Choroid plexus epithelial cell (primary cell): ENCODE data around the gene SLX4.
A peak's percentile ranks its signal among the peaks of the same experiment; 100 is the strongest.

Source experiments
- DNase-seq: peaks from one replicate; pipeline ENCODE4 v3.0.0-alpha.2; 2010; ENCODE audit warnings: low read depth
- H3K4me3 ChIP-seq: 2 replicates; pipeline ENCODE4 v1.5.1; 2011; ENCODE audit warnings: low read depth, mild to moderate bottlenecking, control low read depth, low read length, moderate library complexity
- CTCF ChIP-seq: conservative IDR thresholded peaks from 2 replicates; pipeline ENCODE4 v1.5.1; 2011; ENCODE audit warnings: low read depth, mild to moderate bottlenecking, control low read depth, inconsistent platforms, low read length, moderate library complexity

SLX4 gene

GRCh38 chr16:3580686-3581085 lies 30.7 kb downstream of the SLX4 start:
- TF ChIP-seq CTCF, result no peak
- DNase-seq, result peak; percentile 61
- H3K4me3 ChIP-seq, result no peak overlapping the region

GRCh38 chr16:3580251-3580651 lies 31.2 kb downstream of the SLX4 start:
- DNase-seq, result no peak
- H3K4me3 ChIP-seq, result no peak overlapping the region

GRCh38 chr16:3579776-3580175 lies 31.6 kb downstream of the SLX4 start:
- TF ChIP-seq CTCF, result no peak
- H3K4me3 ChIP-seq, result no peak overlapping the region
- DNase-seq, result no peak

More at GRCh38 chr16:3580251-3580651, 31.2 kb downstream of the SLX4 start:
- no peak for TF ChIP-seq CTCF

- no peak for DNase-seq
- no peak overlapping the region for H3K4me3 ChIP-seq
- TF ChIP-seq CTCF, result no peak
These were observed 32.5 kb downstream of the SLX4 start for GRCh38 chr16:3578610-3579551.

- DNase-seq, result no peak
- no peak overlapping the region for H3K4me3 ChIP-seq
- no peak for TF ChIP-seq CTCF
These were observed 33.3 kb downstream of the SLX4 start for GRCh38 chr16:3578121-3578520.

- no peak for TF ChIP-seq CTCF
- H3K4me3 ChIP-seq, result no peak within 1 kb of the TSS
- DNase-seq, result no peak
These were observed 34.1 kb downstream of the SLX4 start, which contains the start of gene NLRC3 for GRCh38 chr16:3577302-3577752. TSS of gene NLRC3 (minus strand) at chr16:3577403. CDS start at chr16:3565036, 12,367 bp downstream.
